ENCODE measurements around the gene CLDN6. TPM values are rescaled to one million over a fixed set of nuclear protein-coding genes. Genes with fewer than 3 reads are reported as not detected.
"Not testable (repeated sequence)": the region's sequence is repeated elsewhere in the genome, so short reads cannot be mapped to it uniquely, and the experiment has no call there.

The CLDN6 gene
- total RNA-seq, 1 donor from 2014 or later = 257 TPM

DNA sequence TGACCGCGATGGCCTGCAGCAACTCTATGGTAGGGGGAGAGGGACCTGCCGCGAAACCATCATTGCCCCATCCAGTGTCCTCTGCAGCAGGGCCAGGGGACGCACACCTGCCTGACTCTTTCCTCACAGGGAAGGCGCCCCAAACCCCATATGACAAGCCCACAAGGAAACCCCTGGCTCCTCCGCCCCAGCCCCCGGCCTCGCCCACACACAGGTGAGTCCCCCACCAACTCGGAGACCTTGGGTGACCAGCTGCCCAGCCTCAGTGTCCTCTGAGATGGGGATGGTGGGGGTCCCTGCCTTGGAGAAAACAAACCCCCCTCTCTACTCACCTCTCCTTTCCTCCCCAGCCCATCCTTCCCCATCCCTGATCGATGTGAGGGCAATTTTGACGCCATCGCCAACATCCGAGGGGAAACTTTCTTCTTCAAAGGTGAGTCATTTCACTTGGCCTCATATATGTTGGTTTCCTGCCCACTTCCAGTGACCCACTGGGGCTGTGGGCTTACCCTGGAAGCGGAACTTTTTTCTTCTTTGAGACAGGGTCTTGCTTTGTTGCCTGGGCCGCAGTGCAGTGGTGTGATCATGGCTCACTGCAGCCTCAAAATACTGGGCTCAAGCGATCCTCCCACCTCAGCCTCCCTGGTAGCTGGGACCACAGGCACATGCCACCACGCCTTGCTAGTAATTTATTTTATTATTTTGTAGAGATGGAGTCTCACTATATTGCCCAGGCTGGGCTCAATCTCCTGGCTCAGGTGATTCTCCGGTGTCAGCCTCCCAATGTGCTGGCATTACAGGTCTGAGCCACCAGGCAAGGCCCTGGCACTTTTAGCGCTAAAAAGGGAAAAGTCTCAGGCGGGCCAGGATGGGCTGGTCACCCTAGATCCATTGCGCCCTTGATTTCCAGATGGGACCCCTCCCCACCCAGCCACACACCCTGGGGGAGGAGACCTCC lies 39.5 kb upstream of the CLDN6 start:
- Mint-ChIP-seq H3K4me3 (peak overlapping the region; percentile 33), H3K36me3 (peaks cover 6% of the 10 kb centered on the region), H3K9me3 (no peaks in the 10 kb centered on the region), H3K27ac (no peak overlapping the region), H3K4me1 (peaks cover 8% of the 10 kb centered on the region), H3K27me3 (ENCODE audit: low read depth) (no peaks in the 10 kb centered on the region)
- TF ChIP-seq, protein P1, sequence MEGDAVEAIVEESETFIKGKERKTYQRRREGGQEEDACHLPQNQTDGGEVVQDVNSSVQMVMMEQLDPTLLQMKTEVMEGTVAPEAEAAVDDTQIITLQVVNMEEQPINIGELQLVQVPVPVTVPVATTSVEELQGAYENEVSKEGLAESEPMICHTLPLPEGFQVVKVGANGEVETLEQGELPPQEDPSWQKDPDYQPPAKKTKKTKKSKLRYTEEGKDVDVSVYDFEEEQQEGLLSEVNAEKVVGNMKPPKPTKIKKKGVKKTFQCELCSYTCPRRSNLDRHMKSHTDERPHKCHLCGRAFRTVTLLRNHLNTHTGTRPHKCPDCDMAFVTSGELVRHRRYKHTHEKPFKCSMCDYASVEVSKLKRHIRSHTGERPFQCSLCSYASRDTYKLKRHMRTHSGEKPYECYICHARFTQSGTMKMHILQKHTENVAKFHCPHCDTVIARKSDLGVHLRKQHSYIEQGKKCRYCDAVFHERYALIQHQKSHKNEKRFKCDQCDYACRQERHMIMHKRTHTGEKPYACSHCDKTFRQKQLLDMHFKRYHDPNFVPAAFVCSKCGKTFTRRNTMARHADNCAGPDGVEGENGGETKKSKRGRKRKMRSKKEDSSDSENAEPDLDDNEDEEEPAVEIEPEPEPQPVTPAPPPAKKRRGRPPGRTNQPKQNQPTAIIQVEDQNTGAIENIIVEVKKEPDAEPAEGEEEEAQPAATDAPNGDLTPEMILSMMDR (IDR thresholded peaks at IDR 0.05; ENCODE audit: unreplicated experiment) = no peak
- no peak for DNase-seq (ENCODE audit: low spot score in 2 of 2, unreplicated experiment in 2 of 2)

DNA sequence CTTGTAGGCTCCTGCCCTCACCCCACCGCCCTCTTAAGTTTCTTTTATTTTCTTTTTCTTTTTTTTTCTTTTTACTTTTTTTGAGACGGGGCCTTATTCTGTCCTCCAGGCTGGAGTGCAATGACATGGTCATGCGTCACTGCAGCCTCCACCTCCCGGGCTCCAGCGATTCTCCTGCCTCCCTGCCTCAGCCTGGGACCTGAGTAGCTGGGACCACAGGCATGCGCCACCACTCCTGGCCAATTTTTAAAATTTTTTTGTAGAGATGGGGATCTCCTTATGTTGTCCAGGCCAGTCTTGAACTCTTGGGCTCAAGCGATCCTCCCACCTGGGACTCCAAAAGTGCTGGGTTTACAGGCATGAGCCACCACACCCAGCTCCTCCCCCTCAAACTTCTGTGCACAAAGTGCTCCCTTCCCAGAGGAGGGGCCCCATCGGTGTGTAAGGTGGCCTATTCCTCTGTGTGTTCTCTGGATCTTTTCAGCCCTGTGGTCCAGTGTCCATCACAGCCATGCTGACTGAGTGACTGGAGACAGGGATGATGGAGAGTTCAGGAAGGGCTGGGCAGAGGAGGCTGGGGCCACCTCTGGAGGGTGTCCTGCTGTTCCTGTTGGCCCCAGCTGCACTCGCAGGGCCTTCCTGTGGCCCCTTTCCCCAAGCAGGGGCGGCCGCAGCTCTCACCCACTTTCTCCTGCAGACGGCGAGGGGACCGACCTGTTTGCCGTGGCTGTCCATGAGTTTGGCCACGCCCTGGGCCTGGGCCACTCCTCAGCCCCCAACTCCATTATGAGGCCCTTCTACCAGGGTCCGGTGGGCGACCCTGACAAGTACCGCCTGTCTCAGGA lies 38.6 kb upstream of the CLDN6 start:
- no peak for DNase-seq (ENCODE audit: low spot score in 2 of 2, unreplicated experiment in 2 of 2)
- peak overlapping the region; percentile 33 for H3K4me3 Mint-ChIP-seq
- H3K9me3 Mint-ChIP-seq = no peaks in the 10 kb centered on the region
- peaks cover 8% of the 10 kb centered on the region for H3K4me1 Mint-ChIP-seq
- peaks cover 6% of the 10 kb centered on the region for H3K36me3 Mint-ChIP-seq
- TF ChIP-seq, protein P1 (IDR thresholded peaks at IDR 0.05; ENCODE audit: unreplicated experiment) = no peak
- H3K27ac Mint-ChIP-seq = no peak overlapping the region
- H3K27me3 Mint-ChIP-seq (ENCODE audit: low read depth) = peaks cover 2% of the 10 kb centered on the region

DNA sequence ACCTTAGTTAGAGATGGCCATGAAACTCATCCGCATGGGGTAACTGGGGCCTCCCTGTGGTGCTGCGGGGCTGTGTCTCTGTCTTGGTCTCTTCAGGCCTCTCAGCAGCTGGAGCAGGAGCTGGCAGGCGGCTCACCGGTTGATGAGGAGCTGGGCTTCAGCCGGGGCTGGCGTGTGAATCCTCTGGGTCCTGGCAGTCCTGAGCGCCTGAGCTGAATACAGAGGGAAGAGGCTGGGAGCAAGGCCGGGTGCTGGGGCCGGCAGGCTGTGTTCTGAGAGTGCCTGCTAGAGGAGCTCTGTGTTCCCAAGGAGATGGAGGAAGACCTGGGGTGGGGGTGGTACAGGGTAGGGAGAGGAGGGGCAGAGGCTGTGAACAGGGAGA lies 37.7 kb upstream of the CLDN6 start:
- not testable (repeated sequence) for H3K9me3 Mint-ChIP-seq; H3K4me3 Mint-ChIP-seq; H3K4me1 Mint-ChIP-seq; H3K27me3 Mint-ChIP-seq (ENCODE audit: low read depth); H3K36me3 Mint-ChIP-seq; DNase-seq (ENCODE audit: low spot score in 2 of 2, unreplicated experiment in 2 of 2); H3K27ac Mint-ChIP-seq

DNA sequence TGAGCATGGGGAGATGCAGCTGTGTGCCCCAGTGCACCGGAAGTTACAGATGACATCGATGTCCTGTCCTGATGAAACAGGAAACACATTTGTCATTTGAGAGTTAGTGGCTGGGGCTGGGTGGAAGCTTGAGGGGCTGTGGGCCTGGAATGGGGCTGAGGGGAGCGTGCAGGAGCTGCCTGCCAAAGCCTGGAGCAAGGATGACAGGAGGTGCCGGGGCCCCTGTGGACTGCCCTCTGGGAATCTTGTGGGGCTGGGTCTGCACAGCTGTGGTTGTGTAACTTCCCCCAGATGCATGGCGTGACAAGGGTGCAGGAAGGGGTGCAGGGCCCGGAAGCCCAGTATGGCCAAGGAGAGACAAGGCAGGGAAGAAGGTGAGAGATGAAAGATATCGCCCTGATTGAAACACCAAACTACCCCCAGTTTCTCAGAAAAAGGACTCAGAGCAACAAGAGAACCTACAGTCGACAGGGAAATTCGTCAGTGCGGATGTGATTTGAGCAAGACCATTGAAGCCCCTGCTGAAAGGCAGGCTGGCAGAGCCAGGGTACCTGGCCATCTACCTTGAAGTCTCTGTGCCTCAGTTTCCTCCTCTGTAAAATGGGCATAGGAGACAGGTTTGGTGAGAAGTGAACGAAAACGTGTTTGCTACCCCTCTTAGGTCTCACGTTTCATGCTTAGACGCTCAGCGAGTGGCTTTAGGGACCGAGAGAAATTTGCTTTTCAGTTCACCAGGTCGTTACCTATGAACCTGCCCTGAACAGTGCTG lies 37.2 kb upstream of the CLDN6 start:
- Mint-ChIP-seq H3K4me3 (no peak overlapping the region), H3K4me1 (peaks cover 8% of the 10 kb centered on the region), H3K27me3 (ENCODE audit: low read depth) (peaks cover 16% of the 10 kb centered on the region), H3K27ac (no peak overlapping the region), H3K9me3 (no peaks in the 10 kb centered on the region), H3K36me3 (peaks cover 6% of the 10 kb centered on the region)
- no peak for DNase-seq (ENCODE audit: low spot score in 2 of 2, unreplicated experiment in 2 of 2)
- TF ChIP-seq, protein P1 (IDR thresholded peaks at IDR 0.05; ENCODE audit: unreplicated experiment) = no peak

DNA sequence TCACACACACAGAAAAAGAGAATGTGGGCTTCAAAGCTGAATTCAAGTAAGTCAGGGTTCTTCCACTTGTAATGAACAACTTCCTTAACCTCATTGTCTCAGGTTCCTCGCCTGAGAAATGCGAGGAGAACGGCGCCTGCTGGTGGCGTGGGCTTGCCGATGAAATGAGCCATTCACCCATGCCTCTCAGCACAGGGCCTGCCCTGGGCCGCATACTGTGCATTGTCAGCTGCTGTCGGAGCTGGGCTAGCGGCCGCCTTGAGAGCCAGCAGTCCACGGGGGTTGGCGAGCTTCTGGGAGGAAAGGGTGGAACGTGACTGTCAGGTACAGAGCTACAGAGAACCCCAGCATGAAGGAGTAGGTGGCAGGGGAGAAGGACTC lies 35.3 kb upstream of the CLDN6 start:
- not testable (repeated sequence) for H3K9me3 Mint-ChIP-seq; H3K27ac Mint-ChIP-seq; DNase-seq (ENCODE audit: low spot score in 2 of 2, unreplicated experiment in 2 of 2); H3K36me3 Mint-ChIP-seq; H3K4me3 Mint-ChIP-seq; H3K4me1 Mint-ChIP-seq
- H3K27me3 Mint-ChIP-seq (ENCODE audit: low read depth) = peaks cover 34% of the 10 kb centered on the region

DNA sequence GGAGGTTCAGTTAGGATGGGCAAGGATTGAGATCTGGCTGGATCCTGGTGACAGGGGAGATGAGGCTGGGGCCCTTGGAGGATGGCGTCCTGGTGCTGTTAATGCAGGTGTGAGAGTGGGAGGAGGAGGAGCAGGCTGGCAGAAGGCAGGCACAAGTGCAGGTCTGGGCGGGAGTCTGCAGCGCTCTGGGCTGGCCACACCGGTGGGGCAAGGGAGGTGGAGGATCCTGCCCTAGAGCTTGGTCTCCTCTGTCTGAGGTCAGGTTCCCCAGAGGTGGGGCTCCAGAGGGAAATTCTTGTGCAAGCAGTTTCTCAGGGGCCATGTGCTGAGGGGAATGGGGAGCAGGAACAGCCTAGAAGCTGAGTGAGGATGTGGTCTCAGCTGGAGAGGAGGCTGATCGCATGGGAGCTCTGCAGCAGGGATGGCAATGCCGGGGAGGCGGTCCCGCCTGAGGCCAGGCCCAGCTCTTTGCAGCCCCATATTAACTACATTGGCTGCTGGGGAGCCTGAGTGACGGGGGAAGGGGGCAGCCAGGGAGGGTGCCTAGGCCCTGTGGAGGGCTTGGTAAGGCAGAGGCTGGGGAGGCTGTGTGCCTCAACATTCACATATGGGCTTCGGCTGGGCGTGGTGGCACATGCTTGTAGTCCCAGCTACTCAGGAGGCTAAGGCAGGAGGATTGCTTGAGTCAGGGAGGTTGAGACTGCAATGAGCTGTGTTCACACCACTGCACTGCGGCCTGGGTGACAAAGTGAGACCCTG lies 34.8 kb upstream of the CLDN6 start:
- H3K4me1 Mint-ChIP-seq; H3K4me3 Mint-ChIP-seq; H3K9me3 Mint-ChIP-seq; H3K36me3 Mint-ChIP-seq; DNase-seq (ENCODE audit: low spot score in 2 of 2, unreplicated experiment in 2 of 2); H3K27ac Mint-ChIP-seq: not testable (repeated sequence)
- peaks cover 40% of the 10 kb centered on the region for H3K27me3 Mint-ChIP-seq (ENCODE audit: low read depth)
